ENCODE results near the gene XPO6. TPM values are rescaled to one million over a fixed set of nuclear protein-coding genes. Genes with fewer than 3 reads are reported as not detected.

Gene XPO6
- total RNA-seq, 4 donors from 2014 or later = 105 to 166 (median 141) TPM

GRCh38 chr16:28182183-28182582 is 29.6 kb downstream of the XPO6 start:
- 61 to 66% methylated on average over 7 of the region's 7 CpGs for WGBS, 2 donors
- H3K9me3 ChIP-seq = no peaks in the 10 kb centered on the region
- peaks cover 0 to 37% (median 22%) of the 10 kb centered on the region in 4 donors for H3K4me1 ChIP-seq
- no peaks in the 10 kb centered on the region for H3K27me3 ChIP-seq
- no peak for TF ChIP-seq POLR2A (IDR thresholded peaks at IDR 0.05)
- TF ChIP-seq EP300 (IDR thresholded peaks at IDR 0.05) = no peak
- no peak for TF ChIP-seq CTCF (IDR thresholded peaks at IDR 0.05)
- H3K4me3 ChIP-seq = no peak overlapping the region
- peaks cover 0 to 8% (median 0%) of the 10 kb centered on the region in 3 donors for H3K36me3 ChIP-seq
- no peak overlapping the region for H3K27ac ChIP-seq
- DNase-seq (ENCODE audit: low spot score in 2 of 2) = no peak

- WGBS, 2 donors = 16 to 17% methylated on average over 2 of the region's 2 CpGs
- no peaks in the 10 kb centered on the region for H3K27me3 ChIP-seq
- H3K4me1 ChIP-seq = peaks cover 0 to 37% (median 21%) of the 10 kb centered on the region in 4 donors
- peaks cover 0 to 10% (median 0%) of the 10 kb centered on the region in 3 donors for H3K36me3 ChIP-seq
- DNase-seq (ENCODE audit: low spot score in 2 of 2) = no peak
- TF ChIP-seq POLR2A (IDR thresholded peaks at IDR 0.05) = no peak
- TF ChIP-seq CTCF (IDR thresholded peaks at IDR 0.05) = no peak
- TF ChIP-seq EP300 (IDR thresholded peaks at IDR 0.05) = no peak
- no peak overlapping the region for H3K27ac ChIP-seq
- H3K9me3 ChIP-seq = no peaks in the 10 kb centered on the region
- no peak overlapping the region for H3K4me3 ChIP-seq
These were observed 30.2 kb downstream of the XPO6 start for GRCh38 chr16:28181515-28181914.

- Histone ChIP-seq H3K4me3 (no peak overlapping the region), H3K27me3 (no peaks in the 10 kb centered on the region), H3K4me1 (peaks cover 0 to 37% (median 21%) of the 10 kb centered on the region in 4 donors), H3K9me3 (no peaks in the 10 kb centered on the region), H3K36me3 (peaks cover 0 to 10% (median 0%) of the 10 kb centered on the region in 3 donors), H3K27ac (no peak overlapping the region)
- WGBS, 2 donors = 34 to 43% methylated on average over 9 of the region's 9 CpGs
- DNase-seq (ENCODE audit: low spot score in 2 of 2) = no peak
- TF ChIP-seq POLR2A (IDR thresholded peaks at IDR 0.05) (no peak), EP300 (IDR thresholded peaks at IDR 0.05) (no peak), CTCF (IDR thresholded peaks at IDR 0.05) (no peak)
These were observed 30.9 kb downstream of the XPO6 start for GRCh38 chr16:28180655-28181460.

GRCh38 chr16:28179354-28179753 is 32.4 kb downstream of the XPO6 start:
- no peak for TF ChIP-seq CTCF (IDR thresholded peaks at IDR 0.05)
- TF ChIP-seq POLR2A (IDR thresholded peaks at IDR 0.05) = no peak
- no peak for TF ChIP-seq EP300 (IDR thresholded peaks at IDR 0.05)
- H3K9me3 ChIP-seq = no peaks in the 10 kb centered on the region
- no peaks in the 10 kb centered on the region for H3K27me3 ChIP-seq
- H3K4me3 ChIP-seq = no peak overlapping the region
- no peak for DNase-seq (ENCODE audit: low spot score in 2 of 2)
- no peak overlapping the region for H3K27ac ChIP-seq
- peaks cover 0 to 34% (median 21%) of the 10 kb centered on the region in 4 donors for H3K4me1 ChIP-seq
- H3K36me3 ChIP-seq = peaks cover 0 to 23% (median 0%) of the 10 kb centered on the region in 3 donors
- WGBS, 2 donors = 85 to 88% methylated on average over 1 of the region's 1 CpG

GRCh38 chr16:28175715-28176114 is 36.0 kb downstream of the XPO6 start:
- Histone ChIP-seq H3K36me3 (peaks cover 0 to 46% (median 0%) of the 10 kb centered on the region in 3 donors), H3K4me1 (peaks cover 0 to 11% (median 4%) of the 10 kb centered on the region in 4 donors), H3K4me3 (no peak overlapping the region), H3K27ac (no peak overlapping the region), H3K27me3 (no peaks in the 10 kb centered on the region), H3K9me3 (no peaks in the 10 kb centered on the region)
- TF ChIP-seq CTCF (IDR thresholded peaks at IDR 0.05) (no peak), EP300 (IDR thresholded peaks at IDR 0.05) (no peak), POLR2A (IDR thresholded peaks at IDR 0.05) (no peak)
- no peak for DNase-seq (ENCODE audit: low spot score in 2 of 2)
- WGBS, 2 donors = 92 to 93% methylated on average over 5 of the region's 5 CpGs

Data from tibial nerve (tissue), 4 donors.